Fibroblast of skin of back (primary cell): Measurements from ENCODE around the gene MYL5.
"Not testable (repeated sequence)": the region's sequence is repeated elsewhere in the genome, so short reads cannot be mapped to it uniquely, and the experiment has no call there.

ENCODE experiments used
- DNase-seq: peaks from one replicate; pipeline ENCODE4 v3.0.0-alpha.2; 2013

Gene MYL5

GRCh38 chr4:657834-658667, 16.3 kb upstream of the MYL5 start:
- no peak for DNase-seq

- no peak for DNase-seq
These were observed 15.4 kb upstream of the MYL5 start for GRCh38 chr4:658681-659667.

- no peak for DNase-seq
These were observed 14.5 kb upstream of the MYL5 start for GRCh38 chr4:659851-660250.

- no peak for DNase-seq
These were observed 13.9 kb upstream of the MYL5 start for GRCh38 chr4:660401-660800.

GRCh38 chr4:661231-661630, 13.1 kb upstream of the MYL5 start:
- no peak for DNase-seq

- no peak for DNase-seq
These were observed 12.2 kb upstream of the MYL5 start for GRCh38 chr4:661881-662761.

GRCh38 chr4:663046-663437, 11.3 kb upstream of the MYL5 start:
- no peak for DNase-seq

GRCh38 chr4:663438-664428, 10.6 kb upstream of the MYL5 start:
- no peak for DNase-seq

- DNase-seq = no peak
These were observed 9.6 kb upstream of the MYL5 start for GRCh38 chr4:664713-665231.

GRCh38 chr4:665381-665750, 9.0 kb upstream of the MYL5 start:
- DNase-seq = no peak

- DNase-seq = no peak
These were observed 8.4 kb upstream of the MYL5 start for GRCh38 chr4:665751-666435.

- no peak for DNase-seq
These were observed 7.9 kb upstream of the MYL5 start for GRCh38 chr4:666436-666810.

- no peak for DNase-seq
These were observed 7.4 kb upstream of the MYL5 start for GRCh38 chr4:666822-667544.

GRCh38 chr4:667545-667925, 6.8 kb upstream of the MYL5 start:
- DNase-seq = no peak

- not testable (repeated sequence) for DNase-seq
These were observed 6.1 kb upstream of the MYL5 start for GRCh38 chr4:668219-668618.

- DNase-seq = not testable (repeated sequence)
These were observed 4.4 kb upstream of the MYL5 start for GRCh38 chr4:669806-670559.

GRCh38 chr4:671769-672168, 2.6 kb upstream of the MYL5 start:
- no peak for DNase-seq

GRCh38 chr4:673349-674091, 822 bp upstream of the MYL5 start:
- no peak for DNase-seq
